C4-2B (cell line): ENCODE measurements around the gene KCNH8.
"Not testable (repeated sequence)": the region's sequence is repeated elsewhere in the genome, so short reads cannot be mapped to it uniquely, and the experiment has no call there.

Source experiments
- H3K27ac ChIP-seq: fragments of 450-650 bp; 2 replicates; pipeline ENCODE4 v1.5.1; 2017
- ZFX ChIP-seq: fragments of 450-650 bp; IDR thresholded peaks from 2 replicates; pipeline ENCODE4 v1.6.1; 2017
- TF ChIP-seq, protein P1 (sequence below): fragments of 450-650 bp; conservative IDR thresholded peaks from 2 replicates; pipeline ENCODE4 v1.5.1; 2017; ENCODE audit warnings: mild to moderate bottlenecking

Gene KCNH8

DNA sequence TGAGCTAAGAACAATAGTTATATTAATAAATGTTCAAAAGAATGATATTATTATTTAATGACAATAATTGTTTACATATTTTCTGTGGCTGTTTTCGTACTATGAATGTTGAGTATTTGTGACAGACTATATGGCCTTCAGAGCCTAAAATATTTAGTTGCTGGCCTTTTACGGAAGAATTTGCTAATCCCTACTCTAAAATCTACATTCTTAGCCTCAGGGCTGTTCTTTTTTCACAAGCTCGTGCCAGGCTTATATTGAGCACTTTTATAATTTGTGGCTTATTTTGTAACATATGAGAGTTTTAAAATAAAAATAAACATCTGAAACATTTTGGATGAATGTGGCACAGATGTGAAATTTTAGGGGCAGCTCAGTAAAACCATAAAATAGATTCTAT lies 79.9 kb downstream of the KCNH8 start:
- no peak overlapping the region for H3K27ac ChIP-seq
- TF ChIP-seq, protein P1, sequence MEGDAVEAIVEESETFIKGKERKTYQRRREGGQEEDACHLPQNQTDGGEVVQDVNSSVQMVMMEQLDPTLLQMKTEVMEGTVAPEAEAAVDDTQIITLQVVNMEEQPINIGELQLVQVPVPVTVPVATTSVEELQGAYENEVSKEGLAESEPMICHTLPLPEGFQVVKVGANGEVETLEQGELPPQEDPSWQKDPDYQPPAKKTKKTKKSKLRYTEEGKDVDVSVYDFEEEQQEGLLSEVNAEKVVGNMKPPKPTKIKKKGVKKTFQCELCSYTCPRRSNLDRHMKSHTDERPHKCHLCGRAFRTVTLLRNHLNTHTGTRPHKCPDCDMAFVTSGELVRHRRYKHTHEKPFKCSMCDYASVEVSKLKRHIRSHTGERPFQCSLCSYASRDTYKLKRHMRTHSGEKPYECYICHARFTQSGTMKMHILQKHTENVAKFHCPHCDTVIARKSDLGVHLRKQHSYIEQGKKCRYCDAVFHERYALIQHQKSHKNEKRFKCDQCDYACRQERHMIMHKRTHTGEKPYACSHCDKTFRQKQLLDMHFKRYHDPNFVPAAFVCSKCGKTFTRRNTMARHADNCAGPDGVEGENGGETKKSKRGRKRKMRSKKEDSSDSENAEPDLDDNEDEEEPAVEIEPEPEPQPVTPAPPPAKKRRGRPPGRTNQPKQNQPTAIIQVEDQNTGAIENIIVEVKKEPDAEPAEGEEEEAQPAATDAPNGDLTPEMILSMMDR: no peak
- TF ChIP-seq ZFX: no peak

DNA sequence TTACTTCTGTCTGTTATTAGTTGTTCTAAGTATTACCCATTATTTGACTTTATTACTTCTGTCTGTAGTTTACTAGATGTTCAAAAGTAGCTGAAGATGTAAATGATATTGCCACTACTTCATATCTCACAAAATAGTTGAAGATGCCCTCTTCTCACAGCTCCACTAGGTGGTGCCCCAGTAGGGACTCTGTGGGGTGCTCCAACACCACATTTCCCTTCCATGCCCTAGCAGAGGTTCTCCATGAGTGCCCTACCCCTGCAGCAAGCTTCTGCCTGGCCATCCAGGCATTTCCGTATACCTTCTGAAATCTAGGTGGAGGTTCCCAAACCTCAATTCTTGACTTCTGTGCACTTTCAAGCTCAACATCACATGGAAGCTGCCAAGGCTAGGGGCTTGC lies 80.8 kb downstream of the KCNH8 start:
- TF ChIP-seq, protein P1: peak; percentile 20
- no peak for TF ChIP-seq ZFX
- no peak overlapping the region for H3K27ac ChIP-seq

DNA sequence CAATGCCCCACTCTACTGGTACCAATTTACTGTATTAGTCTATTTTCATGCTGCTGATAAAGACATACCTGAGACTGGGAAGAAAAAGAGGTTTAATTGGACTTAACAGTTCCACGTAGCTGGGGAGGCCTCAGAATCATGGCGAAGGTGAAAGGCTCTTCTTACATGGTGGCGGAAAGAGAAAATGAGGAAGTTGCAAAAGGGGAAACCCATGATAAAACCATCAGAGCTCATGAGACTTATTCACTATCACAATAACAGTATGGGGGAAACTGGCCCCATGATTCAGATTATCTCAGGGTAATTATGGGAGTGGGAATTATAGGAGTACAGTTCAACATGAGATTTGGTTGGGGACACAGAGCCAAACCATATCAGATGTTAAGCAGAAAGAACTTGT lies 81.6 kb downstream of the KCNH8 start:
- H3K27ac ChIP-seq: not testable (repeated sequence)

DNA sequence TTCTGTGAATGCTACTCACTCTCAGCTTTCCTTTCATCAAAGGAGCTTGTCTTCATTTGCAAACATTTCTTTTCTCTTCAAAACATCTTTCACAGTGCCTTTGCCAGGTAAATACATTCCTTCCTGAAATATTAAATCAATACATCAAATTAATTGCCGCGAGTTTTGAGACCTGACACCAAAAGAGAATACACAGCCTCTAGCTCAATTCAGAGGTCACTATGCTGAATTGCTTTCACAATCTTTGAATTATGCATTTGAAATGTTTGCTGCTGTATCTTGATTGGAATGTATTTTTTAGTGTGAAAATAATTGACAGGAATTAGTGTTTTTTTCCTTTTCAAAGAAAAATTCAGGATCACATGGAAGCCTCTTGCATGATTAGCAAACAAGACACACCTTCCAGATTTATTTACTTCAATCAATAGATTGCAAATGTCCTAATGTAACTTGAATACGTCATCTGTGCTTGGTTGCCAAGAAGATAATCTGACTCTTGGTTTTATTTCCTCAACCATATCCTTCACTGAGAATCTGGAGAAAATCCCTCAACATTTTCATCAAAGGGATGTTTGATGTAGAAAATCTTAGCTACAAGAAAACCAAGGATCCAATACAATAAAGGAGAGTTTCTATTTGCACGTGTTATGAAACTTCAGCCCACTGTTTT lies 83.6 kb downstream of the KCNH8 start:
- no peak overlapping the region for H3K27ac ChIP-seq
- TF ChIP-seq, protein P1: no peak

DNA sequence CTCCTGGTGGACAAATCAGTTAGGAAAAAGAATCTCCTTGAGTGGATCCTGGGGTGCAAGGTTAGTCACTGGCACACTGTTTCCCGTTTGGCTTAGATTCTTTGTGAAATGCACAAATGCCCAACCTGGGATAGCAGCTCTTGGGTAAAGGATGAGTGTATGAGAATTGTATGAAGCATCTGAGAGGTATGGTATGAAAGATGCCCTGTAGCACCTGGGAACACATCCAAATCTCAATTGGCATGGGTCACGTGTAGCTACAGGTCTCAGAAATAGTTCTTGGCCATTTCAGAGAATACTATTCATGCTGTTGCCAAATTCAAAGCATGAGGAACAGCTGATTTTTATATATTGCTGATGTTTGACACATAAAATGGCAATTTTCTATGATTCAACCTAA lies 84.3 kb downstream of the KCNH8 start:
- TF ChIP-seq, protein P1: no peak
- no peak for TF ChIP-seq ZFX
- H3K27ac ChIP-seq: no peak overlapping the region

DNA sequence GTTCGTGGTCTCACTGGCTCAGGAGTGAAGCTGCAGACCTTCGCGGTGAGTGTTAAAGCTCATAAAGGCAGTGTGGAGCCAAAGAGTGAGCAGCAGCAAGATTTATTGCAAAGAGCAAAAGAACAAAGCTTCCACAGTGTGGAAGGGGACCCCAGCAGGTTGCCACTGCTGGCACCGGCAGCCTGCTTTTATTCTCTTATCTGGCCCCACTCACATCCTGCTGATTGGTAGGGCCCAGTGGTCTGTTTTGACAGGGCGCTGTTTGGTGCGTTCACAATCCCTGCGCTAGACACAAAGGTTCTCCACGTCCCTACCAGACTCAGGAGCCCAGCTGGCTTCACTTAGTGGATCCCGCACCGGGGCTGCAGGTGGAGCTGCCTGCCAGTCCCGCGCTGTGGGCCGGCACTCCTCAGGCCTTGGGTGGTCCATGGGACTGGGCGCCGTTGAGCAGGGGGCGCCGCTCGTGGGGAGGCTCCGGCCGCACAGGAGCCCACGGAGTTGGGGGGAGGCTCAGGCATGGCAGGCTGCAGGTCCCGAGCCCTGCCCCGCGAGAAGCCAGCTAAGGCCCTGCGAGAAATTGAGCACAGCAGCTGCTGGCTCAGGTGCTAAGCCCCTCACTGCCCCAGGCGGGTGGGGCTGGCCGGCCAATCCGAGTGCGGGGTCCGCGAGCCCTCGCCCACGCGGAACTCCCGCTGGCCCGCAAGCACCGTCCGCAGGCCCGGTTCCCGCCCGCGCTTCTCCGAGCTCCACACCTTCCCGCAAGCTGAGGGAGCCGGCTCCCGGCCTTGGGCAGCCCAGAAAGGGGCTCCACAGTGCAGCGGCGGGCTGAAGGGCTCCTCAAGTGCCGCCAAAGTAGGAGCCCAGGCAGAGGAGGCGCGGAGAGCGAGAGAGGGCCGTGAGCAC lies 85.8 kb downstream of the KCNH8 start:
- H3K27ac ChIP-seq: not testable (repeated sequence)

DNA sequence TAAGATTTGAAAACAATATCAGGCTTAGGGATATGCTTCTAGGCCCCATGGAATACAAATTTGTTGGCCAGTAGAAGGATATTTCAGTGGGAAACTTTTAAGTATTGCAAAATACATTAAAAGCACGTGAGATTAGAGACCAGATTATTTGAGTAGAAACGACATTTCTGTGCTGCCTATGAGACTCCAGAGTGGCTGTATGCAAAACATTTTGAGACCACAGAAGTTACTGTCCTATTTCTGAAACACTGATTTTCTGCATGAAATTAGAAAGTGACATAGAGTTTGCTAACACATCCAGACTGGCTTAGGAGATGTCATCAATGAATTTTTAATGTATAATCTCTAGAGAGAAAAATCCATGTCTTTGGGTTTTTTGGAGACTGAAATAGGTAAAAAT lies 99.8 kb downstream of the KCNH8 start:
- H3K27ac ChIP-seq: no peak overlapping the region
- no peak for TF ChIP-seq ZFX
- TF ChIP-seq, protein P1: no peak

DNA sequence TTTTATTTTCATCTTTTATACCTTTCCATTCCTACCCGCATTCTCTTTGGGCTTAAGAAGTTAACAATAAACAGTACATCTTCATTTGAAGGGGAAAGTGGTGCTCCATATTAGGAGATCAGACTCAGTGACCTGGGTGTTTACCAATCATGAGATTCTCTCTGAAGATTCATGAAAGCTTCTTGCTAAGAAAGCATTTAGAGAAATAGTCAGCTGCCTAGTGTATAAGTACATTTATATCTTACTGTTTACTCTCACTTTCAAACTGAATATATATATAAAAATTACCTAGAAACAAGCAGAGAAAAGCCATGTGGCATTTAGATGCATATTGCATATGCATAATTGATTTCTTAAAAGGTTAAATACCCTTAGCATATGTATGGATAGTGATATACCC lies 100.5 kb downstream of the KCNH8 start:
- TF ChIP-seq ZFX: no peak
- TF ChIP-seq, protein P1: no peak
- no peak overlapping the region for H3K27ac ChIP-seq
